ENCODE measurements around the gene MAPK8IP2.

Gene MAPK8IP2

DNA sequence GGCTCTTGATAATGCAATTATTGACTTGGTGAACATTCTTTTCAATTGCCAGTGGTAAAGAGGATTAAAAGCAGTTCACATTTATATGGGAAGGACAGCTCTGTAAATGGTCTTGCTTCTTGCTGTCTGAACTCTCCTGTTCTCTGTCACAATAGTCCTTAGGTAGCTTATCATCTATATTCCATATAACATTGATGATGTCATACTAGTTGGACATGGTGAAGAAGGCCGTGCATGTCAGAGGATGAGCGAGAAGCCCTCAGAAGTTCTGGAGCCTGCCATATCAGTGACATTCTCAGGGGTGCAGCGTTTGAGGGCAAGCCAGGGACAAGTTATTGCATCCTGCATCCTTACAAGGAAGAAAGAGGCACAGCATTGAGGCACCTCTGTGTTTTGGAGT is 15.4 kb upstream of the MAPK8IP2 start:
- Histone ChIP-seq H2AFZ (no peak overlapping the region), H3K4me2 (ENCODE audit: low read length) (no peak overlapping the region), H3K27ac (no peak overlapping the region), H3K36me3 (ENCODE audit: control insufficient read depth, insufficient read depth, low read length) (no peaks in the 10 kb centered on the region), H3K27me3 (ENCODE audit: control insufficient read depth, insufficient read depth, low read length) (no peaks in the 10 kb centered on the region), H3K79me2 (no peaks in the 10 kb centered on the region), H3K4me3 (ENCODE audit: low read depth, low read length) (no peak overlapping the region), H3K9me3 (ENCODE audit: control insufficient read depth, low read length) (no peaks in the 10 kb centered on the region), H3K4me1 (peaks cover 5% of the 10 kb centered on the region), H3K9ac (no peak overlapping the region)
- TF ChIP-seq, protein P1, sequence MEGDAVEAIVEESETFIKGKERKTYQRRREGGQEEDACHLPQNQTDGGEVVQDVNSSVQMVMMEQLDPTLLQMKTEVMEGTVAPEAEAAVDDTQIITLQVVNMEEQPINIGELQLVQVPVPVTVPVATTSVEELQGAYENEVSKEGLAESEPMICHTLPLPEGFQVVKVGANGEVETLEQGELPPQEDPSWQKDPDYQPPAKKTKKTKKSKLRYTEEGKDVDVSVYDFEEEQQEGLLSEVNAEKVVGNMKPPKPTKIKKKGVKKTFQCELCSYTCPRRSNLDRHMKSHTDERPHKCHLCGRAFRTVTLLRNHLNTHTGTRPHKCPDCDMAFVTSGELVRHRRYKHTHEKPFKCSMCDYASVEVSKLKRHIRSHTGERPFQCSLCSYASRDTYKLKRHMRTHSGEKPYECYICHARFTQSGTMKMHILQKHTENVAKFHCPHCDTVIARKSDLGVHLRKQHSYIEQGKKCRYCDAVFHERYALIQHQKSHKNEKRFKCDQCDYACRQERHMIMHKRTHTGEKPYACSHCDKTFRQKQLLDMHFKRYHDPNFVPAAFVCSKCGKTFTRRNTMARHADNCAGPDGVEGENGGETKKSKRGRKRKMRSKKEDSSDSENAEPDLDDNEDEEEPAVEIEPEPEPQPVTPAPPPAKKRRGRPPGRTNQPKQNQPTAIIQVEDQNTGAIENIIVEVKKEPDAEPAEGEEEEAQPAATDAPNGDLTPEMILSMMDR (IDR thresholded peaks at IDR 0.05), result no peak

DNA sequence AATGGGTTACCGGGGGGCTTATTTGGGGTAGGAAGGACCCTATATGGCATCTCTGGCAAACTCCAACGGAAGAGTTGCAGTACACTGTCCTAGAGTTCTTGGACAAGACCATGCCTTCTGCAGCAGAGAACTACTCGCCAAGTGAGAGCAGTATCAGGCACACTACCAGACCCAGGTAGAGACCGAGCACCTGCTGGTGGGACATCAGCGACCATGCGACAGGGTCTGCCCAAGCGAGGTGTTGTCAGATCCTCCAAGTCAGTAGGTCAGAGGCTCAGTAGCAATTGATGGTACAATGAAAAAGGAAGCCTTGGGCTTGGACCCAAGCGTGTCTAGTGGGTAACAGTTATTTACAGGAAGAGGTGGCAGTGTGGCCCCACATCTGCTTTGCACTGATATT is 14.8 kb upstream of the MAPK8IP2 start:
- Histone ChIP-seq H3K4me3 (ENCODE audit: low read depth, low read length) (no peak overlapping the region), H3K27ac (no peak overlapping the region), H3K9me3 (ENCODE audit: control insufficient read depth, low read length) (no peaks in the 10 kb centered on the region), H2AFZ (no peak overlapping the region), H3K27me3 (ENCODE audit: control insufficient read depth, insufficient read depth, low read length) (no peaks in the 10 kb centered on the region), H3K4me1 (peaks cover 5% of the 10 kb centered on the region), H3K36me3 (ENCODE audit: control insufficient read depth, insufficient read depth, low read length) (no peaks in the 10 kb centered on the region), H3K4me2 (ENCODE audit: low read length) (no peak overlapping the region), H3K9ac (no peak overlapping the region), H3K79me2 (no peaks in the 10 kb centered on the region)
- TF ChIP-seq, protein P1 (IDR thresholded peaks at IDR 0.05), result no peak

DNA sequence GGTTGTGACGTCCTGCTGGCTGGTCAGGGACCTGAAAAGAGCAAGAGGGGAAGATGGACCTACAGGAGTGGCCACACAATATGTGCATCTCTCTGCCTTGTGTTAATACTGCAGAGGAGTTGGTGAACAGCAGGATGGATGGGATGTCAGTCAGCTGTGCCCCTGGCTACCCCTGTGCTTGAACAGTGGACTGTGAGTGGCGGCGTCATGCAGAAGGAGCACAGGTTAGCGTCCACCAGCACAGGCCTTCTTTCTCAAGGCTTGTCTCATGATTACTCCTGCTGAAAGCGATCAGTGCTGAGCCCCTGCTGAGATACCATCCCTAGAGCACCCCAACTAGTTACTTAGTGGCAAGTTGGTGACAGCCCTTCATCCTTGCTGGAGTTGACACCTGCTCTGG is 14.2 kb upstream of the MAPK8IP2 start:
- H2AFZ ChIP-seq, result no peak overlapping the region
- H3K27ac ChIP-seq, result no peak overlapping the region
- no peak overlapping the region for H3K4me2 ChIP-seq (ENCODE audit: low read length)
- no peaks in the 10 kb centered on the region for H3K27me3 ChIP-seq (ENCODE audit: control insufficient read depth, insufficient read depth, low read length)
- TF ChIP-seq, protein P1 (IDR thresholded peaks at IDR 0.05), result no peak
- no peak overlapping the region for H3K9ac ChIP-seq
- H3K36me3 ChIP-seq (ENCODE audit: control insufficient read depth, insufficient read depth, low read length), result no peaks in the 10 kb centered on the region
- H3K79me2 ChIP-seq, result no peaks in the 10 kb centered on the region
- peaks cover 5% of the 10 kb centered on the region for H3K4me1 ChIP-seq
- no peaks in the 10 kb centered on the region for H3K9me3 ChIP-seq (ENCODE audit: control insufficient read depth, low read length)
- no peak overlapping the region for H3K4me3 ChIP-seq (ENCODE audit: low read depth, low read length)

DNA sequence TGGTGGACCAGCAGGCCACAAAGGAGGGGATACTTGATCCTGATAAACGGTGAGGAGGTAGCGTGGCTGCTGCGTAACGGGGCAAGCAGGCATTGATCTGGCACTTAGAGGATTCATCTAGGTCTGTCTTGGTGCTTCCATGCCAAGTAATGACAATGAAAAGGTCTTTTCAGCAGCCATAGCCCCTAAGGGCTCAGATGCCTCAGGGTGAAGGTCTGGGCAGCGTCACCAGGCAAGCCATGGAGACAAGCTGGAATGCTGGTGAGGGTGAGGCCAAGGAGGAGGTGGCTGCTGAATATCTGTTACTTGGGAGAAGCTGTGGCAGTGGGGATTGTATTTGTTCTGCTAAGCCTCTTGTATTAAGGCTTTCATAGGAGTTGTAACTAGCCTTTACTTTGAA is 13.2 kb upstream of the MAPK8IP2 start:
- TF ChIP-seq, protein P1 (IDR thresholded peaks at IDR 0.05), result no peak
- no peak overlapping the region for H3K27ac ChIP-seq
- H2AFZ ChIP-seq, result no peak overlapping the region
- H3K79me2 ChIP-seq, result no peaks in the 10 kb centered on the region
- H3K4me1 ChIP-seq, result peaks cover 5% of the 10 kb centered on the region
- no peak overlapping the region for H3K4me3 ChIP-seq (ENCODE audit: low read depth, low read length)
- H3K9me3 ChIP-seq (ENCODE audit: control insufficient read depth, low read length), result no peaks in the 10 kb centered on the region
- no peak overlapping the region for H3K9ac ChIP-seq
- no peaks in the 10 kb centered on the region for H3K27me3 ChIP-seq (ENCODE audit: control insufficient read depth, insufficient read depth, low read length)
- no peak overlapping the region for H3K4me2 ChIP-seq (ENCODE audit: low read length)
- no peaks in the 10 kb centered on the region for H3K36me3 ChIP-seq (ENCODE audit: control insufficient read depth, insufficient read depth, low read length)

DNA sequence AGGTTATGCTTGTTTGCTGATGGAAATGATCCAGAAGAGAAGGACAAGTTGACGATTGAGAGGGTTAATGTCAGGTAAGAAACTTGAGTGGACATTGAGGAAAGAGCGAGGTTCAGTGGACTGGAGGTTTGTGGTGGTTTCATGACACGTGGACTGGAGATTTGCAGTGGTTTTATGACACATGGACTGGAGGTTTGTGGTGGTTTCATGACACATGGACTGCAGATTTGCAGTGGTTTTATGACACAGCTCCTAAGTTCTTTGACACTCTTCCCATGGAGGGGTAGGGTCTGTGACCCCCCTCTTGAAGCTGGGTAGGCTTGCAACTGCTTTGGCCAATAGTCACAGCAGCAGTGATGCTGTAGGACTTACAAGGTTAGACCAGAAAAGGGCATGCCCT is 5.4 kb upstream of the MAPK8IP2 start:
- H3K79me2 ChIP-seq, result no peaks in the 10 kb centered on the region
- H3K9ac ChIP-seq, result no peak overlapping the region
- no peak overlapping the region for H3K4me3 ChIP-seq (ENCODE audit: low read depth, low read length)
- TF ChIP-seq, protein P1 (IDR thresholded peaks at IDR 0.05), result no peak
- no peaks in the 10 kb centered on the region for H3K9me3 ChIP-seq (ENCODE audit: control insufficient read depth, low read length)
- H3K36me3 ChIP-seq (ENCODE audit: control insufficient read depth, insufficient read depth, low read length), result no peaks in the 10 kb centered on the region
- H2AFZ ChIP-seq, result no peak overlapping the region
- H3K27me3 ChIP-seq (ENCODE audit: control insufficient read depth, insufficient read depth, low read length), result no peaks in the 10 kb centered on the region
- H3K4me1 ChIP-seq, result no peaks in the 10 kb centered on the region
- no peak overlapping the region for H3K27ac ChIP-seq
- H3K4me2 ChIP-seq (ENCODE audit: low read length), result no peak overlapping the region

Measured in parathyroid adenoma (tissue), 2 donors.